DOHH2 (cell line): ENCODE data around the gene SLC4A11.

ENCODE experiments used
- H3F3A ChIP-seq: fragments of 200-600 bp; sonication (generic), shearing (Covaris generic); 2 replicates; pipeline ENCODE4 v1.6.0; 2016; ENCODE audit warnings: antibody characterized with exemption, mild to moderate bottlenecking; ENCODE audit not compliant: control insufficient read depth, insufficient read depth
- H3K27ac ChIP-seq: fragments of 200-600 bp; sonication (generic); 2 replicates; pipeline ENCODE4 v1.5.1; 2014; ENCODE audit warnings: low read depth, mild to moderate bottlenecking, low read length, moderate library complexity
- H3K27me3 ChIP-seq: fragments of 200-600 bp; sonication (generic); 2 replicates; pipeline ENCODE4 v1.6.1; 2014; ENCODE audit warnings: mild to moderate bottlenecking, low read length, mixed read lengths; ENCODE audit not compliant: control insufficient read depth
- H3K36me3 ChIP-seq: fragments of 200-600 bp; sonication (generic); 2 replicates; pipeline ENCODE4 v1.6.1; 2014; ENCODE audit warnings: mild to moderate bottlenecking, low read length, moderate library complexity, mixed read lengths; ENCODE audit not compliant: control insufficient read depth
- H3K4me1 ChIP-seq: fragments of 200-600 bp; sonication (generic); 2 replicates; pipeline ENCODE4 v1.6.1; 2014; ENCODE audit warnings: mild to moderate bottlenecking, low read length, mixed read lengths; ENCODE audit not compliant: control insufficient read depth
- H3K4me2 ChIP-seq: fragments of 200-600 bp; sonication (generic); 2 replicates; pipeline ENCODE4 v1.6.0; 2014; ENCODE audit warnings: mild to moderate bottlenecking, low read length, moderate library complexity
- H3K4me3 ChIP-seq: fragments of 200-600 bp; sonication (generic); 2 replicates; pipeline ENCODE4 v1.5.1; 2014; ENCODE audit warnings: mild to moderate bottlenecking, low read length, mixed read lengths
- H3K79me2 ChIP-seq: fragments of 200-600 bp; sonication (generic); 2 replicates; pipeline ENCODE4 v1.6.1; 2014; ENCODE audit warnings: mild to moderate bottlenecking, low read length, mixed read lengths; ENCODE audit not compliant: control insufficient read depth
- H3K9me2 ChIP-seq: fragments of 200-600 bp; sonication (generic); replicated peaks from 2 replicates; pipeline ENCODE4 v1.6.1; 2014; ENCODE audit warnings: mild to moderate bottlenecking, low read length, mixed read lengths; ENCODE audit not compliant: control insufficient read depth
- H3K9me3 ChIP-seq: fragments of 200-600 bp; sonication (generic); 2 replicates; pipeline ENCODE4 v1.6.1; 2014; ENCODE audit warnings: antibody characterized with exemption, low read length, mixed read lengths; ENCODE audit not compliant: control insufficient read depth, insufficient read depth
- H4K20me1 ChIP-seq: fragments of 200-600 bp; sonication (generic); 2 replicates; pipeline ENCODE4 v1.6.0; 2014; ENCODE audit warnings: low read depth, mild to moderate bottlenecking, antibody characterized with exemption, low read length, moderate library complexity; ENCODE audit not compliant: control insufficient read depth, insufficient read depth
- EZH2phosphoT487 ChIP-seq: fragments of 200-600 bp; sonication (generic); IDR thresholded peaks from 2 replicates; pipeline ENCODE4 v1.6.1; 2017; ENCODE audit warnings: borderline replicate concordance, mild to moderate bottlenecking, antibody characterized with exemption, low read length, moderate library complexity, mixed read lengths
- TF ChIP-seq, protein P1 (sequence below): fragments of 200-600 bp; sonication (generic); IDR thresholded peaks from one replicate; pipeline ENCODE4 v1.5.1; 2014; ENCODE audit warnings: antibody characterized with exemption, mild to moderate bottlenecking, low read depth, low read length; ENCODE audit not compliant: poor library complexity, severe bottlenecking

Gene SLC4A11

DNA sequence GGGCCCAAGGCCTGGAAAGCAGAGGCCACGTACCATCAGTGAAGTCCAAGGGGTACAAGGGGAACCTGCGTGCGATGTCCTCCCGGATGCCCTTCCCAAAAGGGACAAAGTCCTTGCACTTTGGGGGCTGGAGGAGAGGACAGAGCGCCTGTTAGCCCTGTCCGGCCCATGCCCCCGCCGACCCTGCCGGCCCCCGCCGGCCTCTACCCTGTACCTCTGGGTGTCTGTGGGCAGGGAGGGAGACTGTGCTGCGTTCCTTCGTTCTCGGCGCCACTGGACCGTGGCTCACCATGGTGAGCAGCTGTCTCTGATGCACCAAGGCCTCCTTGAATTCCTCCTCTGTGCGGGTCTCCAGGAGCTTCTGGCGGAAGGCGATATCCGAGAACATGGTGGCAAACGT, 7.9 kb downstream of the SLC4A11 start:
- Histone ChIP-seq H3K36me3 (no peaks in the 10 kb centered on the region), H3K4me3 (no peak overlapping the region), H3K4me1 (no peaks in the 10 kb centered on the region), H3K4me2 (no peak overlapping the region), H3K9me3 (no peaks in the 10 kb centered on the region), H3K27ac (no peak overlapping the region), H4K20me1 (no peaks in the 10 kb centered on the region), H3K27me3 (peaks cover 6% of the 10 kb centered on the region), H3K9me2 (no peaks in the 10 kb centered on the region), H3K79me2 (no peaks in the 10 kb centered on the region), H3F3A (no peaks in the 10 kb centered on the region)
- TF ChIP-seq, protein P1, sequence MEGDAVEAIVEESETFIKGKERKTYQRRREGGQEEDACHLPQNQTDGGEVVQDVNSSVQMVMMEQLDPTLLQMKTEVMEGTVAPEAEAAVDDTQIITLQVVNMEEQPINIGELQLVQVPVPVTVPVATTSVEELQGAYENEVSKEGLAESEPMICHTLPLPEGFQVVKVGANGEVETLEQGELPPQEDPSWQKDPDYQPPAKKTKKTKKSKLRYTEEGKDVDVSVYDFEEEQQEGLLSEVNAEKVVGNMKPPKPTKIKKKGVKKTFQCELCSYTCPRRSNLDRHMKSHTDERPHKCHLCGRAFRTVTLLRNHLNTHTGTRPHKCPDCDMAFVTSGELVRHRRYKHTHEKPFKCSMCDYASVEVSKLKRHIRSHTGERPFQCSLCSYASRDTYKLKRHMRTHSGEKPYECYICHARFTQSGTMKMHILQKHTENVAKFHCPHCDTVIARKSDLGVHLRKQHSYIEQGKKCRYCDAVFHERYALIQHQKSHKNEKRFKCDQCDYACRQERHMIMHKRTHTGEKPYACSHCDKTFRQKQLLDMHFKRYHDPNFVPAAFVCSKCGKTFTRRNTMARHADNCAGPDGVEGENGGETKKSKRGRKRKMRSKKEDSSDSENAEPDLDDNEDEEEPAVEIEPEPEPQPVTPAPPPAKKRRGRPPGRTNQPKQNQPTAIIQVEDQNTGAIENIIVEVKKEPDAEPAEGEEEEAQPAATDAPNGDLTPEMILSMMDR = no peak
- TF ChIP-seq EZH2phosphoT487 = no peak

DNA sequence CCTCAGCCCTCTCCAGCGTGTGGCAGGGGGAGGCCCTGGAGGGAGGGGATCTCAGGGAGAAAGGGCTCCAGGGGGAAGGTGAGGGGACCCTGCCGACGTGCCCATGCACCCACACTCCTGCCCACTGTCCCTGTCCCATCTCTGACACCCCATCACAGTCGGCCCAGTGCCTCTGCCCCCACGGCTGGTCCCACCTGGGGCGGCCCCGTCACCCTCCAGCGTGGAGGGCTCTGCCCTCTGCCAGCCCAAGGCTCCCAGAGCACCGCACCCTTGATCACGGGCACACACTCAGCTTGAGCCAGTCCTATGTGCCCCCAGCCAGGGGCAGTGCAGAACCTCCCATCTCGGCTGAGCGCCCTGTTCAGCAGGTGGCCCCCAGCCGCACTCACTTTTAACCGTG, 9.2 kb downstream of the SLC4A11 start:
- H3K4me3 ChIP-seq = no peak overlapping the region
- no peak for TF ChIP-seq EZH2phosphoT487
- TF ChIP-seq, protein P1 = no peak
- no peaks in the 10 kb centered on the region for H3F3A ChIP-seq
- no peaks in the 10 kb centered on the region for H3K27me3 ChIP-seq
- no peaks in the 10 kb centered on the region for H3K9me3 ChIP-seq
- H3K4me1 ChIP-seq = no peaks in the 10 kb centered on the region
- no peaks in the 10 kb centered on the region for H3K36me3 ChIP-seq
- no peaks in the 10 kb centered on the region for H4K20me1 ChIP-seq
- no peaks in the 10 kb centered on the region for H3K9me2 ChIP-seq
- no peak overlapping the region for H3K27ac ChIP-seq
- H3K4me2 ChIP-seq = no peak overlapping the region
- H3K79me2 ChIP-seq = no peaks in the 10 kb centered on the region

DNA sequence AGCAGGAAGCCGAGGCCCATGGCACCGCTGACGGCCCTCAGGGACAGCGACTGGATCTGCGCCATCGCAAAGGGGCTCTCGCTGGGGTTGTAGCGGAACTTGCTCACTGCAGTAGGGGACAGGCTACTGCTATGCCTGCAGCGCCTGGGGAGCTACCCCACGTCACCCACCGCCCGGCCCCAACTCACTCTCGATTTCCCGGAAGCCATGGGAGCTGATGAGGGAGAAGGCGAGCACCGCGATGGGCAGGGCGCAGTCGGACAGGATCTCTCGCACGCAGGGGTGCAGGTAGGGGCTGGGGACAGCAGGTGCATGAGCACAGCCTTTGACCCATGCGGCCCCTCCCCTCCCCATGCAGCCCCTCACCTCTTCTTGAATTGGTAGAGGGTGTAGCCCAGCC, 9.8 kb downstream of the SLC4A11 start:
- TF ChIP-seq, protein P1 = no peak
- no peak for TF ChIP-seq EZH2phosphoT487
- H3K27ac ChIP-seq = no peak overlapping the region
- H3K36me3 ChIP-seq = no peaks in the 10 kb centered on the region
- no peaks in the 10 kb centered on the region for H3K9me2 ChIP-seq
- H3K4me2 ChIP-seq = no peak overlapping the region
- H3K9me3 ChIP-seq = no peaks in the 10 kb centered on the region
- H3F3A ChIP-seq = no peaks in the 10 kb centered on the region
- no peaks in the 10 kb centered on the region for H3K79me2 ChIP-seq
- no peaks in the 10 kb centered on the region for H3K27me3 ChIP-seq
- H3K4me3 ChIP-seq = no peak overlapping the region
- H3K4me1 ChIP-seq = no peaks in the 10 kb centered on the region
- no peaks in the 10 kb centered on the region for H4K20me1 ChIP-seq

DNA sequence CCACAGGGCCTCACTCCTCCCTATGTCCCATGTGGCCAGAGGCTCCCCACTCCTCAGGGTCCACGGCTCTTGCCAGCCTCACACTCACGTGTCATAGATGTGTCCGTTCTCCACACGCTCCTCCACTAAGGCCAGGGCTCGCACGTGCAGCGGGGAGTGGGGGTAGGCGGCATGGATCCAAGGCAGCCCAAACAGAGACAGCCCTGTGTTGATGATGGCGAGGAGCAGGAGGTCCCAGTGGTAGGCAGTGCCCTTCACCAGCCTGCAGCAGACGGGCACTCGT, 10.3 kb downstream of the SLC4A11 start:
- Histone ChIP-seq H4K20me1 (no peaks in the 10 kb centered on the region), H3F3A (no peaks in the 10 kb centered on the region), H3K27me3 (no peaks in the 10 kb centered on the region), H3K4me1 (no peaks in the 10 kb centered on the region), H3K4me3 (no peak overlapping the region), H3K9me2 (no peaks in the 10 kb centered on the region), H3K27ac (no peak overlapping the region), H3K9me3 (no peaks in the 10 kb centered on the region), H3K79me2 (no peaks in the 10 kb centered on the region), H3K4me2 (no peak overlapping the region), H3K36me3 (no peaks in the 10 kb centered on the region; the same call in 1 of the 2 replicates)
- TF ChIP-seq EZH2phosphoT487 = no peak
- TF ChIP-seq, protein P1 = no peak
